ENCODE data around the gene SPATS1.
"Not testable (repeated sequence)": the region's sequence is repeated elsewhere in the genome, so short reads cannot be mapped to it uniquely, and the experiment has no call there.

The SPATS1 gene

GRCh38 chr6:44342052-44342451 is 398 bp upstream of the SPATS1 start:
- DNase-seq (ENCODE audit: low read depth, low spot score), result no peak

GRCh38 chr6:44346818-44347217 is 4.4 kb downstream of the SPATS1 start:
- not testable (repeated sequence) for DNase-seq (ENCODE audit: low read depth, low spot score)

GRCh38 chr6:44349904-44350649 is 7.6 kb downstream of the SPATS1 start:
- DNase-seq (ENCODE audit: low read depth, low spot score), result no peak

GRCh38 chr6:44350650-44350994 is 8.2 kb downstream of the SPATS1 start:
- not testable (repeated sequence) for DNase-seq (ENCODE audit: low read depth, low spot score)

GRCh38 chr6:44352259-44352658 is 9.8 kb downstream of the SPATS1 start:
- no peak for DNase-seq (ENCODE audit: low read depth, low spot score)

- no peak for DNase-seq (ENCODE audit: low read depth, low spot score)
Observed at GRCh38 chr6:44353336-44353735, 10.9 kb downstream of the SPATS1 start.

GRCh38 chr6:44355640-44356039 is 13.2 kb downstream of the SPATS1 start:
- no peak for DNase-seq (ENCODE audit: low read depth, low spot score)

- no peak for DNase-seq (ENCODE audit: low read depth, low spot score)
Observed at GRCh38 chr6:44356487-44356886, 14.0 kb downstream of the SPATS1 start.

- DNase-seq (ENCODE audit: low read depth, low spot score), result no peak
Observed at GRCh38 chr6:44359973-44360372, 17.5 kb downstream of the SPATS1 start.

- no peak for DNase-seq (ENCODE audit: low read depth, low spot score)
Observed at GRCh38 chr6:44361947-44362346, 19.5 kb downstream of the SPATS1 start.

- DNase-seq (ENCODE audit: low read depth, low spot score), result no peak
Observed at GRCh38 chr6:44363377-44363926, 21.0 kb downstream of the SPATS1 start.

- no peak for DNase-seq (ENCODE audit: low read depth, low spot score)
Observed at GRCh38 chr6:44366781-44367180, 24.3 kb downstream of the SPATS1 start.

GRCh38 chr6:44367681-44368080 is 25.2 kb downstream of the SPATS1 start:
- no peak for DNase-seq (ENCODE audit: low read depth, low spot score)

- DNase-seq (ENCODE audit: low read depth, low spot score), result no peak
Observed at GRCh38 chr6:44373051-44373450, 30.6 kb downstream of the SPATS1 start.

GRCh38 chr6:44373787-44374186 is 31.3 kb downstream of the SPATS1 start:
- DNase-seq (ENCODE audit: low read depth, low spot score), result no peak

GRCh38 chr6:44375071-44375470 is 32.6 kb downstream of the SPATS1 start:
- DNase-seq (ENCODE audit: low read depth, low spot score), result no peak

- DNase-seq (ENCODE audit: low read depth, low spot score), result no peak
Observed at GRCh38 chr6:44377484-44377883, 35.0 kb downstream of the SPATS1 start.

GRCh38 chr6:44377971-44378370 is 35.5 kb downstream of the SPATS1 start:
- no peak for DNase-seq (ENCODE audit: low read depth, low spot score)

GRCh38 chr6:44381739-44382138 is 39.3 kb downstream of the SPATS1 start:
- DNase-seq (ENCODE audit: low read depth, low spot score), result no peak

GRCh38 chr6:44386364-44386928 is 44.0 kb downstream of the SPATS1 start:
- no peak for DNase-seq (ENCODE audit: low read depth, low spot score)

- DNase-seq (ENCODE audit: low read depth, low spot score), result no peak
Observed at GRCh38 chr6:44386929-44387345, 44.5 kb downstream of the SPATS1 start.

- DNase-seq (ENCODE audit: low read depth, low spot score), result peak; percentile 98
Observed at GRCh38 chr6:44387346-44388134, 45.1 kb downstream of the SPATS1 start, which contains the start of gene CDC5L. Gene CDC5L (plus strand): TSS chr6:44387706. CDS start chr6:44387824, 118 bp downstream.

All from brain pericyte (primary cell).